ENCODE results near the gene NDUFS6.

DNA sequence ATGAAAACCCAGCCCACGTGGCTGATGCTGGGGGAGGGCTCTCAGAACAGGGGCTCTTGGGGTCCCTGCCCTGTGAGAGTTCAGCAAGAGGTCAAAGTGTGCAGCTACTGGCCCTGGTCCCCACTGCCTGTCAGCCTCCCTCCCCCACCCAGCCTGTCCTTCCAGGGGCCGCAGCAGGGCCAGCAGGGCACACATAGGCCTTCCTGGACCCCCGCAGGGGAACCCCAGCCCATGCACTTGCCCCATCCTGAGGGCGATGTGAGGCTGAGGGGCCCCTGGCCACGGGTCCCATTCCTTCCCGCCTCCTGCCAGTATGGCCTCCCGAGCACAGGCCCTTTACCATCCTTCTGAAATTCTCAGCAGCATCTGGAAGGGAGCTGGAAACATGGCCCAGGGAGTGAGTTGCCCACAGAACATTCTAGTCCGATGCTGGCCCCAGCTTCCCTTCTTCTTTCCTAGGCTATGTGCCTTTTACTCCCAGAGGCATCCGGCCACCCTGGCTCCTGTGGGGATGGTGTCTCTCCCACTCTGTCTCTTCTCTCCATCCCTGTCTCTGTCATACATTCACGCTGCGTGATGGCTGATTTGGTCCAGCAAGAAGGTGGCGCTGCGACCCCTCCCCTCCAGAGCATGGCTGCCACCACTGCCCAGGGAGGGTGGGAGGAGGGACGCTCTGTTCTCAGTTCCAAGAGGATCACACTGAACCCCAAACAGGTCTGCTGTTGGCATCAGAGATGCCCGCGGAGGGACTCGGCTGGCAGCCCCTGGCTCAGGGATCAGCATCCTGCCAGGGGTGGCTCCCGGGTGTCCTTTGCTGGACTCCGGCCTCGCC, 21.2 kb upstream of the NDUFS6 start:
- no peak for TF ChIP-seq POLR2AphosphoS5 (IDR thresholded peaks at IDR 0.05)
- TF ChIP-seq RAD21 (conservative IDR thresholded peaks at IDR 0.05), result no peak
- TF ChIP-seq, protein P1, sequence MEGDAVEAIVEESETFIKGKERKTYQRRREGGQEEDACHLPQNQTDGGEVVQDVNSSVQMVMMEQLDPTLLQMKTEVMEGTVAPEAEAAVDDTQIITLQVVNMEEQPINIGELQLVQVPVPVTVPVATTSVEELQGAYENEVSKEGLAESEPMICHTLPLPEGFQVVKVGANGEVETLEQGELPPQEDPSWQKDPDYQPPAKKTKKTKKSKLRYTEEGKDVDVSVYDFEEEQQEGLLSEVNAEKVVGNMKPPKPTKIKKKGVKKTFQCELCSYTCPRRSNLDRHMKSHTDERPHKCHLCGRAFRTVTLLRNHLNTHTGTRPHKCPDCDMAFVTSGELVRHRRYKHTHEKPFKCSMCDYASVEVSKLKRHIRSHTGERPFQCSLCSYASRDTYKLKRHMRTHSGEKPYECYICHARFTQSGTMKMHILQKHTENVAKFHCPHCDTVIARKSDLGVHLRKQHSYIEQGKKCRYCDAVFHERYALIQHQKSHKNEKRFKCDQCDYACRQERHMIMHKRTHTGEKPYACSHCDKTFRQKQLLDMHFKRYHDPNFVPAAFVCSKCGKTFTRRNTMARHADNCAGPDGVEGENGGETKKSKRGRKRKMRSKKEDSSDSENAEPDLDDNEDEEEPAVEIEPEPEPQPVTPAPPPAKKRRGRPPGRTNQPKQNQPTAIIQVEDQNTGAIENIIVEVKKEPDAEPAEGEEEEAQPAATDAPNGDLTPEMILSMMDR (IDR thresholded peaks at IDR 0.05; ENCODE audit: poor library complexity, severe bottlenecking), result no peak
- TF ChIP-seq EP300 (conservative IDR thresholded peaks at IDR 0.05; ENCODE audit: poor library complexity, severe bottlenecking), result no peak
- no peak for TF ChIP-seq EZH2 (IDR thresholded peaks at IDR 0.05; ENCODE audit: borderline replicate concordance, insufficient read depth, low read length, poor library complexity, severe bottlenecking)
- no peak for TF ChIP-seq MXI1 (conservative IDR thresholded peaks at IDR 0.05; ENCODE audit: poor library complexity, severe bottlenecking)
- TF ChIP-seq, protein P2, sequence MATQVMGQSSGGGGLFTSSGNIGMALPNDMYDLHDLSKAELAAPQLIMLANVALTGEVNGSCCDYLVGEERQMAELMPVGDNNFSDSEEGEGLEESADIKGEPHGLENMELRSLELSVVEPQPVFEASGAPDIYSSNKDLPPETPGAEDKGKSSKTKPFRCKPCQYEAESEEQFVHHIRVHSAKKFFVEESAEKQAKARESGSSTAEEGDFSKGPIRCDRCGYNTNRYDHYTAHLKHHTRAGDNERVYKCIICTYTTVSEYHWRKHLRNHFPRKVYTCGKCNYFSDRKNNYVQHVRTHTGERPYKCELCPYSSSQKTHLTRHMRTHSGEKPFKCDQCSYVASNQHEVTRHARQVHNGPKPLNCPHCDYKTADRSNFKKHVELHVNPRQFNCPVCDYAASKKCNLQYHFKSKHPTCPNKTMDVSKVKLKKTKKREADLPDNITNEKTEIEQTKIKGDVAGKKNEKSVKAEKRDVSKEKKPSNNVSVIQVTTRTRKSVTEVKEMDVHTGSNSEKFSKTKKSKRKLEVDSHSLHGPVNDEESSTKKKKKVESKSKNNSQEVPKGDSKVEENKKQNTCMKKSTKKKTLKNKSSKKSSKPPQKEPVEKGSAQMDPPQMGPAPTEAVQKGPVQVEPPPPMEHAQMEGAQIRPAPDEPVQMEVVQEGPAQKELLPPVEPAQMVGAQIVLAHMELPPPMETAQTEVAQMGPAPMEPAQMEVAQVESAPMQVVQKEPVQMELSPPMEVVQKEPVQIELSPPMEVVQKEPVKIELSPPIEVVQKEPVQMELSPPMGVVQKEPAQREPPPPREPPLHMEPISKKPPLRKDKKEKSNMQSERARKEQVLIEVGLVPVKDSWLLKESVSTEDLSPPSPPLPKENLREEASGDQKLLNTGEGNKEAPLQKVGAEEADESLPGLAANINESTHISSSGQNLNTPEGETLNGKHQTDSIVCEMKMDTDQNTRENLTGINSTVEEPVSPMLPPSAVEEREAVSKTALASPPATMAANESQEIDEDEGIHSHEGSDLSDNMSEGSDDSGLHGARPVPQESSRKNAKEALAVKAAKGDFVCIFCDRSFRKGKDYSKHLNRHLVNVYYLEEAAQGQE (IDR thresholded peaks at IDR 0.05; ENCODE audit: borderline replicate concordance), result no peak

All from neural cell (in vitro differentiated cells).